Neural progenitor cell (in vitro differentiated cells): ENCODE measurements around the gene AK8.

Experiments
- EZH2 ChIP-seq: fragments of 200-600 bp; sonication (generic); IDR thresholded peaks from 2 replicates; pipeline ENCODE4 v1.6.1; 2017; ENCODE audit warnings: antibody characterized with exemption, mild to moderate bottlenecking, moderate library complexity
- EZH2phosphoT487 ChIP-seq: fragments of 200-600 bp; sonication (generic); IDR thresholded peaks from 2 replicates; pipeline ENCODE4 v1.6.1; 2017; ENCODE audit warnings: antibody characterized with exemption
- TF ChIP-seq, protein P1 (sequence below): fragments of 200-600 bp; sonication (generic); IDR thresholded peaks from 2 replicates; pipeline ENCODE4 v1.5.1; 2017; ENCODE audit warnings: antibody characterized with exemption, mild to moderate bottlenecking

GRCh38 chr9:132763574-132763973 is 114.5 kb downstream of the AK8 start:
- TF ChIP-seq, protein P1, sequence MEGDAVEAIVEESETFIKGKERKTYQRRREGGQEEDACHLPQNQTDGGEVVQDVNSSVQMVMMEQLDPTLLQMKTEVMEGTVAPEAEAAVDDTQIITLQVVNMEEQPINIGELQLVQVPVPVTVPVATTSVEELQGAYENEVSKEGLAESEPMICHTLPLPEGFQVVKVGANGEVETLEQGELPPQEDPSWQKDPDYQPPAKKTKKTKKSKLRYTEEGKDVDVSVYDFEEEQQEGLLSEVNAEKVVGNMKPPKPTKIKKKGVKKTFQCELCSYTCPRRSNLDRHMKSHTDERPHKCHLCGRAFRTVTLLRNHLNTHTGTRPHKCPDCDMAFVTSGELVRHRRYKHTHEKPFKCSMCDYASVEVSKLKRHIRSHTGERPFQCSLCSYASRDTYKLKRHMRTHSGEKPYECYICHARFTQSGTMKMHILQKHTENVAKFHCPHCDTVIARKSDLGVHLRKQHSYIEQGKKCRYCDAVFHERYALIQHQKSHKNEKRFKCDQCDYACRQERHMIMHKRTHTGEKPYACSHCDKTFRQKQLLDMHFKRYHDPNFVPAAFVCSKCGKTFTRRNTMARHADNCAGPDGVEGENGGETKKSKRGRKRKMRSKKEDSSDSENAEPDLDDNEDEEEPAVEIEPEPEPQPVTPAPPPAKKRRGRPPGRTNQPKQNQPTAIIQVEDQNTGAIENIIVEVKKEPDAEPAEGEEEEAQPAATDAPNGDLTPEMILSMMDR: no peak
- TF ChIP-seq EZH2 (no peak), EZH2phosphoT487 (no peak)
